MCF 10A (cell line): ENCODE results near the gene RAD18. TPM values are rescaled to one million over a fixed set of nuclear protein-coding genes. Genes with fewer than 3 reads are reported as not detected.
A peak's percentile ranks its signal among the peaks of the same experiment; 100 is the strongest.

Source experiments
- Bru-seq: library from RNA; stranded (reverse); fragments of 400-500 nt; gene quantifications from one replicate; lab custom pipeline; 2021; lab: Mats Ljungman, UMichigan
- BruChase-seq, 2 experiments: library from RNA; stranded (reverse); fragments of 400-500 nt; gene quantifications; one replicate each; lab custom pipeline; 2021; lab: Mats Ljungman, UMichigan
- BruUV-seq: library from RNA; stranded (reverse); fragments of 400-500 nt; replicated peaks from 2 replicates; lab custom pipeline; 2021; lab: Mats Ljungman, UMichigan
- CTCF ChIA-PET: fragments of 300-600 bp; sonication (Branson Sonifier 250); formaldehyde crosslinking; extraction: SDS; loops from one replicate; lab custom pipeline; 2021; ENCODE audit warnings: antibody characterized with exemption, inconsistent platforms; lab: Yijun Ruan, JAX
- POLR2A ChIA-PET: fragments of 300-600, 350-650 bp; sonication (Branson Sonifier 250); formaldehyde crosslinking; extraction: SDS; loops from one replicate; lab custom pipeline; 2020; ENCODE audit warnings: antibody characterized with exemption, inconsistent platforms; lab: Yijun Ruan, JAX
- DNase-seq: peaks from one replicate; pipeline ENCODE4 v3.0.0-alpha.2; 2018; ENCODE audit not compliant: unreplicated experiment
- H3K27ac Mint-ChIP-seq: one replicate; pipeline ENCODE4 v1.8.0; 2022; ENCODE audit warnings: mild to moderate bottlenecking, low read depth, mixed read lengths; ENCODE audit not compliant: unreplicated experiment
- H3K27me3 Mint-ChIP-seq: one replicate; pipeline ENCODE4 v1.8.0; 2022; ENCODE audit warnings: mixed read lengths; ENCODE audit not compliant: insufficient read depth, unreplicated experiment
- H3K36me3 Mint-ChIP-seq: one replicate; pipeline ENCODE4 v1.8.0; 2022; ENCODE audit warnings: mild to moderate bottlenecking, moderate library complexity, mixed read lengths; ENCODE audit not compliant: insufficient read depth, unreplicated experiment
- H3K4me1 Mint-ChIP-seq: one replicate; pipeline ENCODE4 v1.8.0; 2022; ENCODE audit warnings: mixed read lengths; ENCODE audit not compliant: insufficient read depth, unreplicated experiment
- H3K4me3 Mint-ChIP-seq: one replicate; pipeline ENCODE4 v1.8.0; 2022; ENCODE audit warnings: mild to moderate bottlenecking, moderate library complexity, mixed read lengths; ENCODE audit not compliant: unreplicated experiment
- H3K9me3 Mint-ChIP-seq: one replicate; pipeline ENCODE4 v1.8.0; 2022; ENCODE audit warnings: mixed read lengths; ENCODE audit not compliant: unreplicated experiment
- CTCF ChIP-seq: fragments of 200-600 bp; IDR thresholded peaks from one replicate; pipeline ENCODE4 v1.8.0; 2022; ENCODE audit warnings: antibody characterized with exemption, mild to moderate bottlenecking; ENCODE audit not compliant: unreplicated experiment
- intact Hi-C: fragments of 100-400 bp; cut with micrococcal nuclease; formaldehyde crosslinking; loops from 2 replicates; pipeline ENCODE4 v1.14.1; 2022
- long read RNA-seq: library from polyadenylated mRNA; stranded (forward); transcript quantifications from one replicate; pipeline ENCODE4 v2.0.0, GENCODE V29; 2022
- total RNA-seq: library from RNA; stranded (reverse); gene quantifications from 2 replicates; pipeline ENCODE4 v1.2.3, GENCODE V29; 2022

The RAD18 gene
- total RNA-seq = 27.5 and 29.1 TPM in 2 replicates
- Bru-seq, nascent RNA = percentile 73 among the genes with signal in this experiment
- BruChase-seq, experiment 1, labeled RNA remaining after a 6-hour chase = percentile 71 among the genes with signal in this experiment
- percentile 79 among the genes with signal in this experiment for BruChase-seq, experiment 2, labeled RNA remaining after a 2-hour chase
- long read RNA-seq, full-length matches to known transcripts = 65 of 70 reads
- long read RNA-seq, partial matches to known transcripts = 1 of 70 reads
- long read RNA-seq, other reads (novel, unspliced or antisense) = 4 of 70 reads

GRCh38 chr3:8963137-8963853, at the start of gene RAD18:
Gene RAD18, minus strand, starts transcription at chr3:8963472. Its CDS starts 87 bp downstream, at chr3:8963385.
- H3K27me3 Mint-ChIP-seq = peaks cover 4% of the 10 kb centered on the region
- no TSS peak for BruUV-seq
- H3K27ac Mint-ChIP-seq = peak within 1 kb of the TSS; percentile 98
- ChIA-PET POLR2A (interaction anchor here (1.1 to 1.9 kb wide), 9 partner anchors 9 to 445 kb away, joined by 3 to 7 read pairs (median 4); partner anchors contain the start of genes OXTR and THUMPD3), CTCF (interaction anchor here (0.6 to 0.8 kb wide), 4 partner anchors 21 to 751 kb away, joined by 3 to 5 read pairs (median 3); no protein-coding TSS in a partner anchor)
- peak; percentile 90 for DNase-seq
- H3K9me3 Mint-ChIP-seq = no peaks in the 10 kb centered on the region
- H3K4me3 Mint-ChIP-seq = peak within 1 kb of the TSS; percentile 97
- H3K4me1 Mint-ChIP-seq = peaks cover 44% of the 10 kb centered on the region
- peaks cover 20% of the 10 kb centered on the region for H3K36me3 Mint-ChIP-seq
- no peak for TF ChIP-seq CTCF
- intact Hi-C loops = no loop called here

- Mint-ChIP-seq H3K4me3 (no peak overlapping the region), H3K9me3 (no peaks in the 10 kb centered on the region), H3K4me1 (no peaks in the 10 kb centered on the region), H3K27me3 (no peaks in the 10 kb centered on the region), H3K27ac (no peak overlapping the region), H3K36me3 (peaks cover 32% of the 10 kb centered on the region)
- CTCF ChIA-PET = interaction anchor here (0.7 to 1.6 kb wide), 4 partner anchors 9 to 290 kb away, joined by 3 read pairs; no protein-coding TSS in a partner anchor
- DNase-seq = no peak
- no peak for TF ChIP-seq CTCF
- POLR2A ChIA-PET = interaction anchor here (0.9 kb wide), 1 partner anchor 278 kb away, joined by 3 read pairs; no protein-coding TSS in a partner anchor
- intact Hi-C loops = no loop called here
- BruUV-seq = no TSS peak
These were observed 49.2 kb upstream of the RAD18 start for GRCh38 chr3:9012521-9012920.

- Mint-ChIP-seq H3K27me3 (no peaks in the 10 kb centered on the region), H3K27ac (peak overlapping the region; percentile 25)
- intact Hi-C loops = no loop called here
These were observed 46.8 kb upstream of the RAD18 start for GRCh38 chr3:9009976-9010545.

More at GRCh38 chr3:9009976-9010545, 46.8 kb upstream of the RAD18 start:
- Mint-ChIP-seq H3K9me3 (no peaks in the 10 kb centered on the region), H3K36me3 (peaks cover 28% of the 10 kb centered on the region), H3K4me3 (no peak overlapping the region), H3K4me1 (no peaks in the 10 kb centered on the region)
- ChIA-PET CTCF (interaction anchor here (0.7 kb wide), 1 partner anchor 16 kb away, joined by 3 read pairs; no protein-coding TSS in a partner anchor), POLR2A (interaction anchor here (1.3 kb wide), 1 partner anchor 10 kb away, joined by 3 read pairs; no protein-coding TSS in a partner anchor)
- DNase-seq = no peak
- BruUV-seq = no TSS peak
- no peak for TF ChIP-seq CTCF
